Measurements from ENCODE around the gene BICRA.

Gene BICRA

DNA sequence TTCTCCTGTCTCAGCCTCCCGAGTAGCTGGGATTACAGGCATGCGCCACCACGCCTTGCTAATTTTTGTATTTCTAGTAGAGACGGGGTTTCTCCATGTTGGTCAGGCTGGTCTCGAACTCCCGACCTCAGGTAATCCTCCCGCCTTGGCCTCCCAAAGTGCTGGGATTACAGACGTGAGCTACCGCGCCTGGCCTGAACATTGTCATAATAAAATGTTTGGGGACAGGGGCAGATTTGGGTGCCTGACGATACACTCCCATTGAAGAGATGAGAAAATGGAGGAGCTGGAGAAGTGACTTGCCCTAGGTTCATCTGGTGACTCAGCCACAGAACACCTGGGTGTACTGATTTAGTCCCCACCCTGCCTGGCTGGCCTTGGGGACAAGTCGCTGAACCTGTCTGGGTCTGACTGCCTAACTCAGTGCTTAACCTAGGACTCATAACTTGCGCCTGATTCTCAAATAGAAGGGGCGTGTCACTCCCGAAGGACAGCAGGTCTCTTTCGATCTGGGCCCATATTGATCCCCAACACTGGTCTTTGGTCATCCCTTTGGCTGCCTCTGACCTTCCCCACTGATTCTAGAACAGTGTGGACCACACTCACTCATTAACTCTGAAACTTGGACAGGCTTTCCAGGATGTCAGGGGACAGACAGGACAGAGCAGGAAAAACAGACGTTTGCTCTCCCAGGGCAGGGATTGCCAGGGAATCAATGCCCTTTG is 7.6 kb upstream of the BICRA start:
- DNase-seq (ENCODE audit: low spot score): peak; percentile 23

DNA sequence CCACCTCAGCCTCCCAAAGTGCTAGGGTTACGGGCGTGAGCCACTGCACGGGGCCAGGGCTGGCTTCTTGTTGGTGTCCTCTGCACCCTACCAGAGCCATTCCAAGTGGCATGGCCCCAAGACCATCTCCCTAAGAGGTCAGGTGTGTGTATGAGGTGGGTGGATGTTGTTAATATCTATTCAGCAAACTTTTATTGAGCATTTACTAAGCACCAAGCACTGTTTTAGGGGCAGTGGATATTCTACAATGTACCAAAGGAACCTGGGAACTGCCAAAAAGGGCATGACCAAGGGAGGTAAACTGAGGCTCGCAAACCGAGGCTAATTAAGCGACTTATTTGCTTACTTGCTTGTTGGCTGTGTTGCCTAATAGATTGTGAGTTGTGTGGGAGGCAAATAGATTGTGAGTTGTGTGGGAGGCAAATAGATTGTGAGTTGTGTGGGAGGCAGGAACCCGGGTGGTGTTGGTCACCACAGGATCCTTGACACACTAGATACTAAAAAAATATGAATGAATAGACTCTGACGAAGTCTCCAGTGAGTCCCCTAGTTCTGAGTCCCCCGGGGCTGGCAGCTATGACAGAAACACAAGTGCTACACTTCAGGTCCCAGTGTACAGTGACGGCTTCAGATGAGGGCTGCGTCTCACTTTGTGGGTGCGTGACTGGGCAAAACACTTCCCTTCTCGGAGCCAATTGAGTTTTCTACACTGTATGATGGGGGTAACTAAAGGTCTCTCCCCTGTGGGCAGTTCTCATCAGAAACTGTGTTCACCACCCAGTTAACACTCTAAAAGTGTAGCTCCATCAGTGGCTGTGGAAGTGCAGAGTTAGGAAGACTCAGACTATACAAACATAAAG is 5.0 kb upstream of the BICRA start:
- DNase-seq (ENCODE audit: low spot score): peak; percentile 25

DNA sequence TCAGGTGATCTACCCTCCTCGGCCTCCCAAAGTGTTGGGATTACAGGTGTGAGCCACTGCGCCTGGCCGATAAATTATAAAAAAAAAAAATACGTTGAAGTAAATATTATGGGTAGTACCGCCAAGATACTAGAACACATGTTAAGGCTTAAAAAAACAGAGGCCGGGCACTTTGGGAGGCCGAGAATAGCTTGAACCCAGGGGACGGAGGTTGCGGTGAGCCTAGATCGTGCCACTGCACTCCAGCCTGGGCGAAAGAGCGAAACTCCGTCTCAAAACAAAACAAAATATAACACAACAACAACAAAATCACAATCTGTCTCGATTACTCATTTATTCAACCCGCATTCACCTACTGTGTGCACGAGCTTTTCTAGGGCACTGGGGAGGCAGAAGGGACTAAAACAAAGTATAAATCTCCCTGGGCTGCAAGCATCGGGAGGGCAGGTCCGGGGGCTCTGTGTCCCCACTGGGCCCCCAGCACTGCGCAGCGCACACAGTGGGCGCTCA is 1.3 kb upstream of the BICRA start:
- no peak for DNase-seq (ENCODE audit: low spot score)

DNA sequence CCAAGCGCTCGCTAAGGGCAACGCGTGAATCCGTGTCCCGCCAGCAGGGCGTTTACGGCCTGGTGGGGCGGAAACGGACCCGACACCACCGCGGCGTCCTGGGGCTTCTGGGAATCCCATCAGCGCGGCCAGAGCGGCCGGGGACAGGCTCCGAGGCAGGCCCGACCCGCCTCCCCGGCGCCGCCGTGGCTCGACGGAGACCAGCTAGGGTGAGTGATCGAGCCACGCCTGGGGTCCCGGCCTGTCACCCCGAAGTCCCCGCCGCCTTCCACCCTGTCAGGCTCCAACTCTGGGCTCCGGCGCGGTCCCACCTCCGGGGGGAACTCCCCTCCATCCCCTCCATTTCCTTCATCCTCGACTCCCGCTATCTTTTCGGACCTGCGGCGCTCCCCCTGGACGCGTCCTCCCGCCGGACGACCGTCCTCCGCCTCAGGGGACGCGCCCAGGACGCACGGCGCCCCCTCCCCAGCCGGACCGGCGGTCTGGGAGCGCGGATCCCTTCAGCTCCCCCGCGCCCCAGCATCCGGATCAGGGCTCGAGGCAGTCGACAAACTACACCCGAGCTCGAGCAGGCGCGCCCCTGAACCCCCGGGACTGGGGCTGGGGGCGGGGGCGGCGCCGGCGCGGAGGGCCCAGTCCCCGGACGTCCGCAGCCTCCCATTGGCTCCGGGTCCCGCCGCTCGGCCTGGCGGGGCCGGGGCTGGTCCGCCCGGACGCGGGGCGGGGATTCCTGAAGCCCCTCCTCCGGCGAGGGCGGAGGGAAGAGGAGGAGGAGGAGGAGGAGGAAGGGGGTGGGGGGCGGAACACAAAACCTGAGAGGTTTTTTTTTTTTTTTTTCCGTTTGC is 638 bp upstream of the BICRA start:
- peak; percentile 96 for DNase-seq (ENCODE audit: low spot score)

DNA sequence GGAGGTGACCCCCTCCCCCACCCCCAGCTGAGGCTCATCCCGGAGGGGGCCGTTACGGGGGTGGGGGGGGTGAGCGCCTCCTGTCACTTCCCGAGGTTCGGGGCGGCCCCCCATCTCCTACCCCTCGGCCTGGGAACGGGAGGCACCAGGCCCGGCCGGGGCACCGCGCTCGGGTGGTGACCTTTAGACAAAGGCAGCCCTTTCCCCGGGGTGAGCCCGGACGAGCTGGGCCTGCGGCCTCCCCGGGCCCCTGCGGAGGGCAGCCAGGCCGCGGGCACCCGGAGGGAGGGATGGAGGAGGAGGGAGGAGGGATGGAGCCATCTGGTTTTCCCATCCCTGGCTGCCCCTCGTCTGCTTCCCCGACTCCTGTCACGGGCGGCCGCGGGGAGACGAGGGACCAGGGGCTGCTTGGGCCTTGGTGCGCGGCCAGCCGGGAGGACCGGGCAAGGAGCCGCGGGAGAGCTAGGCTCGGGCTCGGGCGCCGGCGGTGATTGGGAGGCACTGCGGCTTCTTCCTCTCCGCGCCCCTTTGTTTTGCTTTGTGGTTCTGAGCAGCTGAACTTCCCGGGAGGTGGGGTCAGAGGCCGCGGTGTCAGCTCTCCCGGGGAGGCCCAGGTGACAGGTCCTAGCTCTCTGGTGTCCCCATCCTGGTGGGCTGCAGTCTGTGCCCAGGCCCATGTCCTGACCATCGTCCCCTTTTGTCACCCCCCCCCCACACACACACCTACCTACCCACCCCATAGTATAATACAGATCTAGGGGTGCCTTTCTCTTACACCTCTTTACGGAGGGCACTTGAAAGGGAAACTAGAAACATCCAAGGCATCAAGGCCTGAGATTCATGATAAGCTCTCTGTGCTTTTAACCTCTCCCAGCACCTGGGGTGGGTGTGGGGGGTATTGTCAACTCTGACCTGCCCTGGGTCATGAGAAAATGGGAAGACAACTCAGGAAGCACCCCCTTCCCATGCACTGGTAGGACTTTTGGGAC is 1.3 kb downstream of the BICRA start:
- DNase-seq (ENCODE audit: low spot score): no peak

DNA sequence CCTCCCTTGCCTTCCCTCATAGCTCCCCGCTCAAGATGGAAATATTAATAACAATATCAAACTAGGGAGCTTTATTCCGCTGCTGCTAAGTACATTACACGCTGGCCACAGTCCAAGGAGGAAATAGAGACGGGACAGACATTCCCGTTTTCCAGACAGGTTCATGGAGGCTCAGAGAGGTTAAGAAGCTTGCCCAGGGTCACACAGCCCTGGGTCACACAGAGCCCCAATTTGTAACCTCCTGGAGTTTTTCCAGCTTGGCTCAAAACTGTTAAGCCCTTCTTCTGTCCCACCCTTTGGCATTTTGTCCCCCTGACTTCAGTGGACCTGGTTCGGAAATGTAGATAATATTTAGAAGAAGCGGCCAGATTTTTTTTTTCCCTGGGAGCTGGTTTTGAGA is 2.0 kb downstream of the BICRA start:
- DNase-seq (ENCODE audit: low spot score): no peak

DNA sequence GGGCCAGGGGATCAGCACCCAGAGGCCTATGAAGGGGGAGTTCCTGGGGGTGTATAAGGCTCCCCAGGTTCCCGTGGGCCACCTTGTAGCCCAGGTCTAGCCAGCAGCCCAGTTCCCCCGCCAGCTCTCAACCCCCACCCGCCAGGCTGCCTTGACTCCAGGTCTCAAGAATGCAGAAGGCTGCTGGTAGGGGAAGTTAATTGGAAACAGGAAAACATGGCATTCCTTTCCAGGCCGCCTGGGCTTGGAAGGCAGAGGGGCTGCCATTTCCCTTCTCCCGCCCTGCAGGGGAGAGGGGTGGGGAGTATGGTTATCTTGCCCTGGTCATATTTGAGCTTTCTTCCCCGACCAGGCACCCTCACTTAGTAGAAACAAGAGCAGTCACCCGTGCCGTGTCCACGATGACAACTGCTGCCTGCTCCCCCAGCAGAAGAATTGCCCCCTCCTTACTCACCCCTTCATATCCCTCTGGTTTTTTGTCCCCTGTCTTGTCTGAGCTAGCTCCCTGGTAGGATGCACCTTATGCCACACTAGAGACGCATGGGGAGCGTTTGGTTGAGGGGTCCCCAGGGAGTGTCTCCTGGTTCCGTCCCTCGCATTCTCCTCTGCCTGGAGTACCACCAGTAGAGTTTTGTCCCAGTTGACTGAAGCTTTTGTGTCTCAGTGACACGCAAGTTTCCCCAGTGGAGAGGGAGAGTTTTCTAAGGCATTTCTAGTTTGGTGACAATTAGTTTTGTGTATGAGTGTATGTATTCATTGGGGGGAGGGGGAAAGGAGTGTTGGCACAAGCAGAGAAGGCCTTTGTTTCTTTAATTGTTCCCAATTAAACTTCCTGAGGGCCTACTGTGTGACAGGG is 4.5 kb downstream of the BICRA start:
- no peak for DNase-seq (ENCODE audit: low spot score)

DNA sequence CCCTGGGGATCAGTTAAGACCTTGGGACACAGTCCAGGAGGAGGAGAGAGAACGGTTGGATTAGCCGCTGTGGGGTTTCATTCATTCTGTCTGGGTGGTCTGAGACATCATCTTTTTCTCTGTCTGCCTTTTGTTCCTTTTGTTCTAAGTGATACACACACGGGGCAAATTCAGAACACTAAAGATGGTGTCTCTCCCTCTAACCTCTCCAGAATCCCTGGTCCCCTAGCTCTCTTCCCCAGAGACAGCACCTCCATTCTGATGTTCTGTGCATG is 5.0 kb downstream of the BICRA start:
- DNase-seq (ENCODE audit: low spot score): no peak

DNA sequence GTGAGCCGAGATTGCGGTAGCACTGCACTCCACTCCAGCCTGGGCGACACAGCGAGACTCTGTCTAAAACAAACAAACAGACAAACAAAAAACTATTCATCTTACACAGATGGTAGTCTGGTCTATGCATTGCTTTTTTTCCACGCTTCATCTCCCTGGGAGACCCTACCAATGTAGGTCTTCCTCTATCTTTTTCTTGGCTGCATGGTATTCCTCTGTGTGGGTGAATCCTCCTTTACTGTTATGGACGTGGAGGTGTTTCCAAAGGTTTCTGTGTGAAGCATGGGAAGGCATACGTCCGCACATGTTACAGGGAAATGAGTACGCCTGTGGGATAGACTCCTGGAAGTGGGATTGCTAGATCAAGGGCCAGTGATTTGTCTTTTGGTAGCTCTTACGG is 5.6 kb downstream of the BICRA start:
- DNase-seq (ENCODE audit: low spot score): no peak

DNA sequence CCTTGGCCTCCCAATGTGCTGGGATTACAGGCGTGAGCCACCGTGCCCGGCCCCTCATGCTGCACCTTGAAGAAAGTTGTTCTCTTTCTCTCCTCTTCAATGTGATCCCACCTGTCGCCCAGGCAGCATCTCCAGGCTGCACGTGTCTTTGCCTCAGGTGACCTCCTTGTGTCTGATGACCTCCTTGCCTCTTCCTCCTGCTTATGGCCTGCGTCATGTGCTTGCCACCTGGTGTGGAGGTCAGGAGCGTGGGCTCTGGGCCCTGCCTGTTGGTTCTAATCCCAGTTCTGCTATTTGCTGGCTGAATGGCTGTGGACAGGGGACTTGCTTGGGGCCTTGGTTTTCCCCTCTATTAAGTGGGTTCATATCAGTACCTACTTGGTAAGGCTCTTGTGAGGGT is 6.3 kb downstream of the BICRA start:
- no peak for DNase-seq (ENCODE audit: low spot score)

DNA sequence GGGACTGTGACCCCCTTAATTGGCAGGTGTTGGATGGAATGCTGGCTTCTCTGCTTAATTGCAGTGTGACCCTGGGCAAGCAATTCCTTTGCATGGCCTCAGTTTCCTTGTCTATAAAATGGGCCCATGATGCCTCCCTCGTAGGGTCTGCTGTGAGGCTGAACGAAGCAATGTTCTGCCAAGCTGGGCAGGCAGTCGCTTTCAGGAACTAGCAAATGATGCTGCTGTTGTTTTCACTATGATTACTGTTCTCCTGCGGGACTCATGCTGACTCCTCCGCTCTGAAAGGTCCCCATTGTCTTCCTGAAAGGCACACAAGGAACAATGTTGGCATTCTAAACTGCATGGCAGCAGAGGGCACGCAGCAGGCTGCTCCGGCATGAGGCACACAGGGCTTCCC is 6.8 kb downstream of the BICRA start:
- no peak for DNase-seq (ENCODE audit: low spot score)

DNA sequence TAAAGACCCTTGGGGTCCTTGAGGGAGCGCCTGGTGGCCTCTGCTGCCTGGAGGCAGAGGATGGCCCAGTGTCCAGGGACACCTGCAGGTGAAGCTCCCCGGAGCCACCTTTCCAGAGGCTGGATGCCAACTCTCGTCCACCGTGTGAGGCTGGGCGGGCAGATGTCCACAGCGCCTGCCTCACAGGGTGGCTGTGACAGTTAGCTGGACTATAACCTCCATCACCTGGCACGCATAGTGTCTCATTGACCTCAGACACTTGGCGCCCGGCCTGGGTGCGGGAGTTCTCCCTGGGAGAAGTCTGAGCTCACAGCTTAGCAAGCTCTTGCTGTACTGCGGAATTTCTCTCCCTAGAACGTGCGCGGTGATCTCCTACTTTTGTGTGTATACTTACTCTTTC is 9.8 kb downstream of the BICRA start:
- DNase-seq (ENCODE audit: low spot score): no peak

DNA sequence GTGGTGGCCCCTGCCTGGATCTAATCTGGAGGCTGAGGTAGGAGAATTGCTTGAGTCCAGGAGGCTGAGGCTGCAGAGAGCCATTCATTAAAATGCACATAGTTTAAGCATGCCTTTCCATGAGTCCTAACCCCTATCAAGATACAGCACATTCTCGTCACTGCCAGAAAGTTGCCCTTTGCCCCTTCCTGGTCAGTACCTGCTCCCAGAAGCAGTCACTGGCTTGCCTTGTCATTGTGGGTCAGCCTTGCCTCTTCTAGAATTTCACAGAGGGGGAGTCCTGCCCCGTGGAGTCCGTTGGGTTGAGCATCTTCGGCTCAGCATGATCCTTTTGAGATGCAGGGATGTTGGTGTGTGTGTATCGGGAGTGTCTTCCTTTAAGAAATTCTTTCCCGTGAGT is 10.8 kb downstream of the BICRA start:
- DNase-seq (ENCODE audit: low spot score): no peak

DNA sequence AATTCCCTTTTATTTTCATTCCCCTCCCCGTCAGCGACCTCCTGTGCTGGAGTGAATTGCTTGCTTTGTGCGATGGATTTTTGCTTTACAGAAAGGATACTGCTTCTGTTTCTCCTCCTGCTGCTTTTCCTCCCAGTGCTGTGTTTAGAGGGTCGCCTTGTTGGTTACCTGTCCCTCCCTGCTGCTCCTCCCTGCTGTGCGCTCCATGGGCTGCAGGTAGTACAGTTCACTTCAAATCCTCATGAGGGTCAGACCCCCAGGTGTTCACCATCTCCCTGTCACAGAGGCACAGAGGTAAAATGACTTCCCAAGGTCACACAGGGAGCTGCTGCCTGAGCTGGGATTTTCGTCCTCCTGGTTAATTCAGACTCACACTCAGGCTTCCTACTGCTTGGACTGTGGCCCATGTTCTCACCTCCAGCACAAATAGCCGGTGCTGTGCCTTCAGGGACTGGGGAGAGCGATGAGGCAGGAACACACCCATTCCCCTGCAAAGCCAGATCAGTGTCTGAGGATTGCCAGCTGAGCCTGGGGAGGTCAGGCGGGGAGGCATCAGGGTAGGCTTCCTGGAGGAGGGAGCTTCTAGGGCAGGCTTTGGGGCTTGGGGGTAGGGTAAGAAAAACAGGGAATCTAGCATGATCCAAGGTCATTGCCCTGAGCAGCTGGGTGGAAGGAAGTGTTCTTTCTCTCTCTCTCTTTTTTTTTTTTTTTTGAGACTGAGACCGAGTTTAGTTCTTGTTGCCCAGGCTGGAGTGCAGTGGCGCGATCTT is 14.4 kb downstream of the BICRA start:
- DNase-seq (ENCODE audit: low spot score): no peak

DNA sequence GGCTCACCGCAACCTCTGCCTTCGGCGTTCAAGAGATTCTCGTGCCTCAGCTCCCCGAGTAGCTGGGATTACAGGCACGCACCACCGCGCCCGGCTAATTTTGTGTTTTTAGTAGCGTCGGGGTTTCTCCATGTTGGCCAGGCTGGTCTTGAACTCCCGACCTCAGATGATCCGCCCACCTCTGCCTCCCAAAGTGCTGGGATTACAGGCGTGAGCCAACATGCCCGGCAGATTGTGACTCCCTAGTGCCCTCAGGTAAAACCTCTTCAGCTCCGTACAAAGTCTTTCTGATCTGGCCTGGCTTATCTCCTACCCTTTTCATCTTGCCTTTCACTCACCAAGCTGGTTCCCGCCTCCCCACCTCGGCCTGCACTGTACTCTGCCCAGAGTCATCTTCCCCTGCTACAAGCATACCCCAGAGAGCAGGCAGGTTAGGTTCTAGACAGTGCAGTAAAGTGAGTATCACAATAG is 15.0 kb downstream of the BICRA start:
- no peak for DNase-seq (ENCODE audit: low spot score)

DNA sequence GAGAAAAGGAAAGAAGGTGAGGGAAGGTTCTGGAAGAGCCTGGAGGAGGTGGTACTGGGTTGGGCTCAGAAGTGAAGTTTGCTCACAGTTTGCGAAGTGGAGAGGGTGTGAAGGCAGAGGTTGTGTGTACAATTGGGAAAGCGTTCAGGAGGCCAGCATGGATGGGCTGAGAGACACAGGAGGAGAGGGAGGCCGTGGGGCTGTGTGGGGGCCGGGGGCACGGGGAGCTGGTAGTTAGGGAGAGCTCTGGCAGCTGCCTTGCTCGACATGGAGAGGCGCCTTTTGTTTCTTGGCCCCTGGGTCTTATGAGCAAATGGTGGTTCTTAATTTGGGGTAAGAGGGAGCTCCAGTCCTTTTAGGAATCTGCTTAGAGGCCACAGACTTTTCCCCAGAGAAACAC is 16.7 kb downstream of the BICRA start:
- DNase-seq (ENCODE audit: low spot score): no peak

DNA sequence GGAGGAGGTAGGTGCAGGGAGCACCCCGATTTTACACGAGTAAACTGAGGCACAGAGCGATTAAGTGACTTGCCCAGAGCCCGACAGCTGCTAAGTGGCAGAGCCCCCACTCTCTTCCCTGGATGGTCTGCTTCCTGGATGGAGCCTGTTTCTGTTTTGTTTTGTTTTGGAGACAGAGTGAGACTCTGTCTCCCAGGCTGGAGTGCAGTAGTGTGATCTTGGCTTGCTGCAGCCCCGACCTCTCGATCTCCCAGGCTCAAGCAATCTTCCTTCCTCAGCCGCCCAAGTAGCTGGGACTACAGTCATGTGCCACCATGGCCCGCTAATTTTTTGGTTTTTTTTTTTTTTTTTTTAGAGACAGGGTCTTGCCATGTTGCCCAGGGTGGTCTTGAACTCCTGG is 17.3 kb downstream of the BICRA start:
- DNase-seq (ENCODE audit: low spot score): no peak

DNA sequence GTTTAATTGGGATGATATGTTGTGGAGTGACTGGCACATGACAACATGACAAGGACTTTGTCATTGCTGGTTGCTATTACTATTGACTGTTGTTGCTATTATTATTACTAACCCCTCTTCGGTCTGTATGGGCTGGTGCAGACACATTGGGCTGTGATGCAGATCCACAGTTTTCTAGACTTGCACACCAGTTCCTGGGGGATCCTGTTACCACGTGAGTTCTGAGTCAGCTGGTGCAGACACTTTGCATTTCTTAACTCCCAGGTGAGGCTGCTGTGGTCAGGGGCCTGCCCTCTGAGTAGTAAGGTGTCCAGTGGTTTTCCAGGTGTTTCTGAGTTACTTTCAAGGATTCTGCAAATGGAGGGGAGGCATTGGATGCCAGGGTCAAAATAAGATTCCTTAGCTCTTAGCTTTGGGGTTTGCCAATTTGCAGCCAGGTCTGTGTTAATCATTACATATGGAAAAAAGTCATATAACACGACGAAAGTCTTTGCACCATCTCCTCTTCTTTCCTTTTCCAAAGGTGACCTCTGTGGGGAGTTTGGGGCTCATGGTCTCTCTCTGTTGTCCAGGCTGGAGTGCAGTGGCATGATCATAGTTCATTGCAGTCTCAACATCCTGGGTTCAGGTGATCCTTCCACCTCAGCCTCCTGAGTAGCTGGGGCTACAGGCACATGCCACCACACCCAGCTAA is 19.3 kb downstream of the BICRA start:
- no peak for DNase-seq (ENCODE audit: low spot score)

DNA sequence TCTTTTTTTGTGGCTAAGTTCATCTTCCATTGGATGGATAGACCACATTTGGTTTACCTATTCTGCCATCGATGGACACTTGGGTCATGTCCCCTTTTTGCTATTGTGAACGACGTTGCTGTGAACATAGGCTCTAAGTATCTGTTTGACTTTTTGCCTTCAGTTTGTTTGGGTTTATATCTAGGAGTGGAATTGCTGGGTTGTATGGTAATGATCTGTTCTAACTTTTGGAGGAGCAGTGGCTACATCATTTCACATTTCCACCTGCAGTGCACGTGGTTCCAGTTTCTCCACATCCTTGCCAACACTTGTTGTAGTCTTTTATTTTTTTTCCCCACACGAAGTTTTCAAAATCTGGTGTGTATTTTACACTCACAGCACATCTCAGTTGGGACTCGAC is 21.7 kb downstream of the BICRA start:
- DNase-seq (ENCODE audit: low spot score): no peak
